GM23248 (cell line): ENCODE results near the gene BRF1. TPM values are rescaled to one million over a fixed set of nuclear protein-coding genes. Genes with fewer than 3 reads are reported as not detected.
A peak's percentile ranks its signal among the peaks of the same experiment; 100 is the strongest.

Experiments used
- DNase-seq: peaks from one replicate; pipeline ENCODE4 v3.0.0-alpha.2; 2015
- H2AFZ ChIP-seq: fragments of 200-600 bp; sonication (generic); 2 replicates; pipeline ENCODE4 v1.6.1; 2016; ENCODE audit warnings: antibody characterized with exemption
- H3F3A ChIP-seq: fragments of 200-600 bp; sonication (generic); 2 replicates; pipeline ENCODE4 v1.6.1; 2016; ENCODE audit warnings: mild to moderate bottlenecking, antibody characterized with exemption, mixed run types; ENCODE audit not compliant: insufficient read depth
- H3K27ac ChIP-seq: fragments of 200-600 bp; sonication (generic); 2 replicates; pipeline ENCODE4 v1.5.1; 2016; ENCODE audit warnings: mild to moderate bottlenecking
- H3K27me3 ChIP-seq: fragments of 200-600 bp; sonication (generic); replicated peaks from 2 replicates; pipeline ENCODE4 v1.6.1; 2016; ENCODE audit warnings: mild to moderate bottlenecking; ENCODE audit not compliant: insufficient read depth
- H3K36me3 ChIP-seq: fragments of 200-600 bp; sonication (generic); 2 replicates; pipeline ENCODE4 v1.6.1; 2016; ENCODE audit warnings: low read depth, mild to moderate bottlenecking
- H3K4me1 ChIP-seq: fragments of 200-600 bp; sonication (generic); 2 replicates; pipeline ENCODE4 v1.6.1; 2016; ENCODE audit warnings: mild to moderate bottlenecking; ENCODE audit not compliant: insufficient read depth
- H3K4me2 ChIP-seq: fragments of 200-600 bp; sonication (generic); one replicate; pipeline ENCODE4 v1.6.1; 2016; ENCODE audit warnings: mild to moderate bottlenecking; ENCODE audit not compliant: unreplicated experiment
- H3K4me3 ChIP-seq: fragments of 200-600 bp; sonication (generic); 2 replicates; pipeline ENCODE4 v1.5.1; 2016; ENCODE audit warnings: mild to moderate bottlenecking
- H3K79me2 ChIP-seq: fragments of 200-600 bp; sonication (generic); 2 replicates; pipeline ENCODE4 v1.6.1; 2016; ENCODE audit warnings: mild to moderate bottlenecking; ENCODE audit not compliant: insufficient read depth
- H3K9ac ChIP-seq: fragments of 200-600 bp; sonication (generic); 2 replicates; pipeline ENCODE4 v1.6.1; 2016; ENCODE audit warnings: mild to moderate bottlenecking
- H3K9me2 ChIP-seq: fragments of 200-600 bp; sonication (generic); 2 replicates; pipeline ENCODE4 v1.6.1; 2016; ENCODE audit warnings: mixed run types, mild to moderate bottlenecking, moderate library complexity; ENCODE audit not compliant: insufficient read depth
- H3K9me3 ChIP-seq: fragments of 200-600 bp; sonication (generic); one replicate; pipeline ENCODE4 v1.6.1; 2017; ENCODE audit warnings: low read depth
- H4K20me1 ChIP-seq: fragments of 200-600 bp; sonication (generic); 2 replicates; pipeline ENCODE4 v1.6.0; 2016; ENCODE audit not compliant: insufficient read depth
- EZH2 ChIP-seq: fragments of 200-600 bp; sonication (generic); IDR thresholded peaks from 2 replicates; pipeline ENCODE4 v1.6.1; 2018; ENCODE audit warnings: antibody characterized with exemption, mild to moderate bottlenecking; ENCODE audit not compliant: insufficient read depth, poor library complexity, severe bottlenecking
- EZH2phosphoT487 ChIP-seq: fragments of 200-600 bp; sonication (generic); IDR thresholded peaks from 2 replicates; pipeline ENCODE4 v1.6.1; 2018; ENCODE audit warnings: antibody characterized with exemption, moderate library complexity, mild to moderate bottlenecking, low read depth; ENCODE audit not compliant: insufficient read depth
- WGBS, 2 experiments: methylation state at CpG; one replicate each; pipeline ENCODE4 v1.1.6; 2015 to 2017; ENCODE audit warnings: low lambda C conversion rate in 2 of 2, low coverage in 1 of 2; ENCODE audit errors: missing lambda C conversion rate in 2 of 2; 5-methylcytosine and 5-hydroxymethylcytosine counted together
- in situ Hi-C: fragments of 300-500 bp; cut with MboI; formaldehyde crosslinking; loops from 2 replicates; pipeline ENCODE4 v1.15.0; 2020
- polyA plus RNA-seq: library from polyadenylated mRNA; unstranded; fragments of >200 nt; fragmentation: Nextera tagmentation; extraction: Ambion mirVana; gene quantifications from 2 replicates; pipeline ENCODE4 v1.2.1, GENCODE V29; 2016
- total RNA-seq: library from RNA; depleted of rRNA; stranded (reverse); fragments of >200 nt; shearing (Covaris generic); gene quantifications from 2 replicates; pipeline ENCODE4 v1.2.3, GENCODE V29; 2014; rRNA removed

The BRF1 gene
- 27.0 and 47.8 TPM in 2 replicates for total RNA-seq
- 10.5 and 11.0 TPM in 2 replicates for polyA plus RNA-seq

GRCh38 chr14:105300542-105301102 lies at the start of gene BRF1:
Gene BRF1, minus strand, starts transcription at chr14:105301001. Its CDS starts 372 bp downstream, at chr14:105300629.
- Histone ChIP-seq H3F3A (no peaks in the 10 kb centered on the region), H3K4me1 (no peaks in the 10 kb centered on the region), H4K20me1 (no peaks in the 10 kb centered on the region), H3K4me2 (peak within 1 kb of the TSS; percentile 71), H3K27me3 (no peaks in the 10 kb centered on the region), H3K9me3 (no peaks in the 10 kb centered on the region), H3K79me2 (peaks cover 44% of the 10 kb centered on the region), H3K9me2 (no peaks in the 10 kb centered on the region), H3K36me3 (no peaks in the 10 kb centered on the region), H2AFZ (peak within 1 kb of the TSS; percentile 77), H3K4me3 (peak within 1 kb of the TSS; percentile 73), H3K9ac (peak within 1 kb of the TSS; percentile 85), H3K27ac (peak within 1 kb of the TSS; percentile 77)
- in situ Hi-C loops, result no loop called here
- WGBS, 2 experiments, result 2% methylated on average over 57 to 71 of the region's 90 CpGs
- DNase-seq, result peak; percentile 96
- no peak for TF ChIP-seq EZH2
- no peak for TF ChIP-seq EZH2phosphoT487

GRCh38 chr14:105349992-105350391 lies 49.2 kb upstream of the BRF1 start:
- no peaks in the 10 kb centered on the region for H3K27me3 ChIP-seq
- no peak overlapping the region for H3K4me3 ChIP-seq
- H3K4me1 ChIP-seq, result no peaks in the 10 kb centered on the region
- H3K4me2 ChIP-seq, result no peak overlapping the region
- WGBS, 2 experiments, result 89 to 91% methylated on average over 4 to 11 of the region's 11 CpGs
- in situ Hi-C loops, result no loop called here
- no peak for DNase-seq
- H4K20me1 ChIP-seq, result 0 out of 2 replicates have a peak, but pooled peaks cover 5% of the 10 kb centered on the region
- peaks cover 8% of the 10 kb centered on the region; the same call in 1 of the 2 replicates for H3K79me2 ChIP-seq
- H3K36me3 ChIP-seq, result no peaks in the 10 kb centered on the region
- H3K9ac ChIP-seq, result no peak overlapping the region
- no peak overlapping the region for H3K27ac ChIP-seq
- no peaks in the 10 kb centered on the region for H3K9me2 ChIP-seq
- 0 out of 2 replicates have a peak, but pooled peaks cover 4% of the 10 kb centered on the region for H3F3A ChIP-seq
- TF ChIP-seq EZH2 (no peak), EZH2phosphoT487 (no peak)
- no peaks in the 10 kb centered on the region for H3K9me3 ChIP-seq
- no peak overlapping the region for H2AFZ ChIP-seq

- H3F3A ChIP-seq, result 0 out of 2 replicates have a peak, but pooled peaks cover 4% of the 10 kb centered on the region
- H3K9me2 ChIP-seq, result no peaks in the 10 kb centered on the region
- H3K4me3 ChIP-seq, result no peak overlapping the region
- H3K79me2 ChIP-seq, result peaks cover 17% of the 10 kb centered on the region
- no peak overlapping the region for H3K27ac ChIP-seq
- 0 out of 2 replicates have a peak, but pooled peaks cover 5% of the 10 kb centered on the region for H4K20me1 ChIP-seq
- H3K9ac ChIP-seq, result no peak overlapping the region
- no peaks in the 10 kb centered on the region for H3K36me3 ChIP-seq
- no peaks in the 10 kb centered on the region for H3K27me3 ChIP-seq
- no peak for DNase-seq
- no peaks in the 10 kb centered on the region for H3K4me1 ChIP-seq
- no peak overlapping the region for H2AFZ ChIP-seq
- 85 to 87% methylated on average over 19 of the region's 19 CpGs for WGBS, 2 experiments
- H3K4me2 ChIP-seq, result no peak overlapping the region
- H3K9me3 ChIP-seq, result no peaks in the 10 kb centered on the region
- in situ Hi-C loops, result no loop called here
- TF ChIP-seq EZH2 (no peak), EZH2phosphoT487 (no peak)
Measured at GRCh38 chr14:105348945-105349699, 48.3 kb upstream of the BRF1 start.

DNA sequence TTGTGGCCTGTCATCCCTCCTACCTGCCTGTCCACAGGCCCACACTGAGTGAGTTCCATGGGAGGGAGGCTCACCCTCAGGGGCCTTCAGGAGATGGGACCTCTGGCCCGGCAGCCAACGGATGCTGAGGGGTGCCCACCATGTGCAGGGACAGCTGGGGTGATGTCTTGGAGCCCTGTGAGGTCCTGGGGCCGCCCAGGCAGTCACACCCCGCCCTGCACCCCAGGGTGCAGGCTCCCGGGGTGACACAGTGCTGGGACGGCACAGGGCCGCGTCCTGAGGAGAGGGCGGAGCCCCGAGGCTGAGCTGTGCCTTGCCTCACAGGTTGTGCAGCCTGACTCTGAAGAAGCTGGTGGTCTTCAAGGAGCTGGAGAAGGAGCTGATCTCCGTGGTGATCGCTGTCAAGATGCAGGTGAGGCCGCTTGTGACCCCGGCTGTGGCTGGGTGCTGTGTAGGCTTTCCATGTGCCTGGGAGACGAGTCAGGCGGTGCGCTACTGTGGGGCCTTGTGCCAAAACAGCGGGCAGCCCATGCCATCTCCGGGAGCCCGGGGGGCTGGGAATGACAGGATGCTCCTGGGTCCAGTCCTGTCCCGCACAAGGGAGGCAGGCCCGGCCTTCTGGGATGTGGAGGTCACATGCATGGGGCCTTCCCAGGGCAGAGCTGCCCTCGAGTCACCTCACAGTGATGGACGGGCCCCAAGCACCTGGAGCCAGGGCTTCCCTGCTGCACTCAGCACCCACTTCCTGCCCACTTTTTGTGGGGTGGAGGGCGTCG lies 47.6 kb upstream of the BRF1 start:
- Histone ChIP-seq H3K79me2 (peaks cover 24% of the 10 kb centered on the region), H3K9ac (no peak overlapping the region), H3K27me3 (no peaks in the 10 kb centered on the region), H4K20me1 (0 out of 2 replicates have a peak, but pooled peaks cover 5% of the 10 kb centered on the region), H3F3A (0 out of 2 replicates have a peak, but pooled peaks cover 4% of the 10 kb centered on the region), H3K4me3 (no peak overlapping the region), H3K9me2 (no peaks in the 10 kb centered on the region), H3K4me2 (no peak overlapping the region), H3K36me3 (no peaks in the 10 kb centered on the region), H3K27ac (no peak overlapping the region), H3K4me1 (no peaks in the 10 kb centered on the region), H2AFZ (no peak overlapping the region), H3K9me3 (no peaks in the 10 kb centered on the region)
- whole genome bisulfite sequencing, 2 experiments, result 87 to 88% methylated on average over 24 to 26 of the region's 26 CpGs
- TF ChIP-seq EZH2, result no peak
- no peak for TF ChIP-seq EZH2phosphoT487
- in situ Hi-C loops, result no loop called here
- no peak for DNase-seq
